Upper lobe of left lung (tissue), 4 donors: ENCODE measurements around the gene IL1RAPL1.

Experiments
- POLR2A ChIP-seq, 4 donors: fragments of 450-650 bp; IDR thresholded peaks; one replicate each; pipeline ENCODE4 v1.5.1; 2016 to 2017; ENCODE audit warnings: antibody characterized with exemption in 4 of 4, mild to moderate bottlenecking in 2 of 4
- POLR2AphosphoS5 ChIP-seq, 2 donors: sonication (generic); formaldehyde crosslinking; IDR thresholded peaks; one replicate each; pipeline ENCODE4 v1.5.1; 2017; ENCODE audit warnings: antibody characterized with exemption in 2 of 2
- TF ChIP-seq, protein P1 (sequence below), 6 experiments: fragments of 450-650 bp in 4 of 6; fragments of 200-600 bp in 2 of 6; sonication (generic) in 2 of 6; IDR thresholded peaks; one replicate each; pipeline ENCODE4 v1.5.1; 2016 to 2019; ENCODE audit warnings: antibody characterized with exemption in 6 of 6

DNA sequence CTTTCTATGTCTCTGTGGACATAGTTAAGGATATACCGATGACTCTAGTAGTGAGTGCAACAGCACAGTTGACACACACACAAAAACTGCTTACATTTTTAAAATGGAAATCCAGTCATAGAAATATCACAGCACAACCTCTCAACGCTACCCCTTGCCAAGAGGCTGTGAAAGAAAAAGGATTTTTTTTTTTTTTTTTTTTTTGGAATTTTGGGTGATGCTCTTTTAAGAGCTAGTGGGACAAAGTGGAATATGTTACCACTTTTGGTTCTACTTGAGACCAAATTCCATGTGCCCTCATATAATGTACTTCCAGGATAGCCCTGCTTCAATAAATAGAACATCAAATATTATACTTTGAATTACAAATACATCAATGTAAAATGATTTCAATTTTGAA lies 1247.1 kb downstream of the IL1RAPL1 start:
- TF ChIP-seq, protein P1, sequence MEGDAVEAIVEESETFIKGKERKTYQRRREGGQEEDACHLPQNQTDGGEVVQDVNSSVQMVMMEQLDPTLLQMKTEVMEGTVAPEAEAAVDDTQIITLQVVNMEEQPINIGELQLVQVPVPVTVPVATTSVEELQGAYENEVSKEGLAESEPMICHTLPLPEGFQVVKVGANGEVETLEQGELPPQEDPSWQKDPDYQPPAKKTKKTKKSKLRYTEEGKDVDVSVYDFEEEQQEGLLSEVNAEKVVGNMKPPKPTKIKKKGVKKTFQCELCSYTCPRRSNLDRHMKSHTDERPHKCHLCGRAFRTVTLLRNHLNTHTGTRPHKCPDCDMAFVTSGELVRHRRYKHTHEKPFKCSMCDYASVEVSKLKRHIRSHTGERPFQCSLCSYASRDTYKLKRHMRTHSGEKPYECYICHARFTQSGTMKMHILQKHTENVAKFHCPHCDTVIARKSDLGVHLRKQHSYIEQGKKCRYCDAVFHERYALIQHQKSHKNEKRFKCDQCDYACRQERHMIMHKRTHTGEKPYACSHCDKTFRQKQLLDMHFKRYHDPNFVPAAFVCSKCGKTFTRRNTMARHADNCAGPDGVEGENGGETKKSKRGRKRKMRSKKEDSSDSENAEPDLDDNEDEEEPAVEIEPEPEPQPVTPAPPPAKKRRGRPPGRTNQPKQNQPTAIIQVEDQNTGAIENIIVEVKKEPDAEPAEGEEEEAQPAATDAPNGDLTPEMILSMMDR (IDR thresholded peaks at IDR 0.05) = no peak
- TF ChIP-seq POLR2AphosphoS5 (IDR thresholded peaks at IDR 0.05) (no peak), POLR2A (IDR thresholded peaks at IDR 0.05) (no peak)
